ENCODE data around the gene TTLL1.
"Not testable (repeated sequence)": the region's sequence is repeated elsewhere in the genome, so short reads cannot be mapped to it uniquely, and the experiment has no call there.

Gene TTLL1

GRCh38 chr22:43013355-43014315 is 75.6 kb downstream of the TTLL1 start:
- DNase-seq (ENCODE audit: low read depth in 2 of 2) = no peak

- DNase-seq (ENCODE audit: low read depth in 2 of 2) = no peak
Observed at GRCh38 chr22:43012390-43012789, 76.8 kb downstream of the TTLL1 start.

GRCh38 chr22:43011079-43011478 is 78.1 kb downstream of the TTLL1 start:
- no peak for DNase-seq (ENCODE audit: low read depth in 2 of 2)

- DNase-seq (ENCODE audit: low read depth in 2 of 2) = no peak
Observed at GRCh38 chr22:43009444-43009843, 79.7 kb downstream of the TTLL1 start.

GRCh38 chr22:43008921-43009320 is 80.3 kb downstream of the TTLL1 start:
- no peak for DNase-seq (ENCODE audit: low read depth in 2 of 2)

- no peak for DNase-seq (ENCODE audit: low read depth in 2 of 2)
Observed at GRCh38 chr22:43008509-43008908, 80.7 kb downstream of the TTLL1 start.

GRCh38 chr22:43007519-43008102 is 81.6 kb downstream of the TTLL1 start:
- DNase-seq (ENCODE audit: low read depth in 2 of 2) = no peak

GRCh38 chr22:43006753-43007152 is 82.4 kb downstream of the TTLL1 start:
- no peak for DNase-seq (ENCODE audit: low read depth in 2 of 2)

GRCh38 chr22:43006016-43006505 is 83.1 kb downstream of the TTLL1 start:
- no peak for DNase-seq (ENCODE audit: low read depth in 2 of 2)

GRCh38 chr22:43005106-43005505 is 84.1 kb downstream of the TTLL1 start:
- DNase-seq (ENCODE audit: low read depth in 2 of 2) = no peak

- no peak for DNase-seq (ENCODE audit: low read depth in 2 of 2)
Observed at GRCh38 chr22:43004362-43005035, 84.7 kb downstream of the TTLL1 start.

- no peak for DNase-seq (ENCODE audit: low read depth in 2 of 2)
Observed at GRCh38 chr22:43002202-43002586, 87.0 kb downstream of the TTLL1 start.

GRCh38 chr22:43001271-43002201 is 87.7 kb downstream of the TTLL1 start:
- no peak for DNase-seq (ENCODE audit: low read depth in 2 of 2)

- DNase-seq (ENCODE audit: low read depth in 2 of 2) = peak; percentile 48 to 49
Observed at GRCh38 chr22:43000441-43001175, 88.6 kb downstream of the TTLL1 start.

- no peak for DNase-seq (ENCODE audit: low read depth in 2 of 2)
Observed at GRCh38 chr22:42997582-42998090, 91.6 kb downstream of the TTLL1 start.

GRCh38 chr22:42996646-42997365 is 92.4 kb downstream of the TTLL1 start:
- DNase-seq (ENCODE audit: low read depth in 2 of 2) = no peak

GRCh38 chr22:42995654-42996053 is 93.5 kb downstream of the TTLL1 start:
- not testable (repeated sequence) for DNase-seq (ENCODE audit: low read depth in 2 of 2)

GRCh38 chr22:42994917-42995562 is 94.2 kb downstream of the TTLL1 start:
- DNase-seq (ENCODE audit: low read depth in 2 of 2) = no peak

- DNase-seq (ENCODE audit: low read depth in 2 of 2) = no peak
Observed at GRCh38 chr22:42994276-42994916, 94.8 kb downstream of the TTLL1 start.
